Retinal pigment epithelial cell (primary cell): Measurements from ENCODE around the gene MRAP.
A peak's percentile ranks its signal among the peaks of the same experiment; 100 is the strongest.

ENCODE experiments used
- DNase-seq: peaks from one replicate; pipeline ENCODE4 v3.0.0-alpha.2; 2010; ENCODE audit warnings: low read depth
- H3K4me3 ChIP-seq: 2 replicates; pipeline ENCODE4 v1.5.1; 2011; ENCODE audit warnings: mild to moderate bottlenecking, low read length, control low read depth, moderate library complexity
- CTCF ChIP-seq: conservative IDR thresholded peaks from 2 replicates; pipeline ENCODE4 v1.5.1; 2011; ENCODE audit warnings: low read depth, low read length, control low read depth, inconsistent platforms

MRAP gene

GRCh38 chr21:32278518-32279376 is 19.9 kb upstream of the MRAP start, which contains the start of gene MIS18A:
Gene MIS18A (minus strand): TSS chr21:32279049. CDS start chr21:32279014, 35 bp downstream.
- TF ChIP-seq CTCF: no peak
- peak; percentile 69 for DNase-seq
- H3K4me3 ChIP-seq: peak within 1 kb of the TSS; percentile 92

GRCh38 chr21:32279377-32279680 is 19.3 kb upstream of the MRAP start:
- TF ChIP-seq CTCF: no peak
- peak overlapping the region; percentile 92 for H3K4me3 ChIP-seq
- DNase-seq: no peak

- no peak for TF ChIP-seq CTCF
- H3K4me3 ChIP-seq: no peak overlapping the region
- no peak for DNase-seq
Measured at GRCh38 chr21:32281531-32281930, 17.1 kb upstream of the MRAP start.

GRCh38 chr21:32282992-32283391 is 15.7 kb upstream of the MRAP start:
- no peak for DNase-seq
- no peak for TF ChIP-seq CTCF
- H3K4me3 ChIP-seq: no peak overlapping the region

GRCh38 chr21:32285476-32285875 is 13.2 kb upstream of the MRAP start:
- TF ChIP-seq CTCF: no peak
- no peak overlapping the region for H3K4me3 ChIP-seq
- DNase-seq: no peak

GRCh38 chr21:32297449-32297848 is 1.2 kb upstream of the MRAP start:
- TF ChIP-seq CTCF: no peak
- no peak overlapping the region for H3K4me3 ChIP-seq
- no peak for DNase-seq

GRCh38 chr21:32298148-32298559 is 501 bp upstream of the MRAP start:
- no peak for TF ChIP-seq CTCF
- no peak overlapping the region for H3K4me3 ChIP-seq
- no peak for DNase-seq
